GM23338 (cell line): Measurements from ENCODE around the gene FKBP5.

ENCODE experiments used
- CTCF ChIP-seq, 2 experiments: fragments of 200-600 bp in 1 of 2; sonication (generic) in 1 of 2; conservative IDR thresholded peaks; 2 replicates each; pipeline versions ENCODE4 v1.5.1 to v1.6.1; 2016 to 2017; ENCODE audit warnings: antibody characterized with exemption in 2 of 2, low read depth in 2 of 2, mild to moderate bottlenecking in 2 of 2, moderate library complexity in 1 of 2
- ETS1 ChIP-seq: IDR thresholded peaks from 2 replicates; pipeline ENCODE4 v1.6.1; 2016; ENCODE audit warnings: antibody characterized with exemption
- EZH2 ChIP-seq: fragments of 200-600 bp; sonication (generic); IDR thresholded peaks from one replicate; pipeline ENCODE4 v1.8.0; 2017; ENCODE audit warnings: antibody characterized with exemption, mild to moderate bottlenecking, low read depth; ENCODE audit not compliant: unreplicated experiment
- POLR2AphosphoS5 ChIP-seq: IDR thresholded peaks from 2 replicates; pipeline ENCODE4 v1.6.1; 2016; ENCODE audit warnings: antibody characterized with exemption, low read depth
- REST ChIP-seq: IDR thresholded peaks from one replicate; pipeline ENCODE4 v1.6.1; 2018; ENCODE audit warnings: antibody characterized with exemption; ENCODE audit not compliant: unreplicated experiment

GRCh38 chr6:35710241-35710847, 21.6 kb upstream of the FKBP5 start:
- TF ChIP-seq CTCF (conservative IDR thresholded peaks at IDR 0.05; ENCODE audit: low read depth in 2 of 2) = no peak
- no peak for TF ChIP-seq ETS1
- no peak for TF ChIP-seq EZH2
- TF ChIP-seq POLR2AphosphoS5 = no peak
- no peak for TF ChIP-seq REST
